ENCODE measurements around the gene IGSF22. TPM values are rescaled to one million over a fixed set of nuclear protein-coding genes. Genes with fewer than 3 reads are reported as not detected.

Gene IGSF22
- total and polyA plus RNA-seq, 2 of the 8 experiments (the other 6 are each of a cell fraction or from before 2014, with no cell fraction given): 0.14 TPM; not detected in 1

GRCh38 chr11:18754308-18754707, 28.3 kb upstream of the IGSF22 start:
- Histone ChIP-seq H3K9me3 (ENCODE audit: insufficient read depth in 2 of 2, low read depth in 1 of 2, low read length in 1 of 2) (no peaks in the 10 kb centered on the region), H2BK20ac (ENCODE audit: low read length) (no peak overlapping the region), H2AFZ (ENCODE audit: low read length) (no peak overlapping the region), H3K9ac (replicated peaks in 1 of 4; ENCODE audit: extremely low read depth in 1 of 4, low read depth in 3 of 4, low read length in 3 of 4) (no peak overlapping the region), H3K27ac (ENCODE audit: low read depth, low read length) (no peak overlapping the region), H3K4me1 (replicated peaks in 1 of 4; ENCODE audit: control insufficient read depth in 3 of 4, insufficient read depth in 4 of 4, low read length in 3 of 4) (peaks cover 0 to 7% (median 3%) of the 10 kb centered on the region in 4 experiments; a peak in 4 of 7 replicates), H4K91ac (replicated peaks; ENCODE audit: insufficient read length, low read length) (no peak overlapping the region), H3K79me2 (ENCODE audit: control insufficient read depth in 1 of 2, insufficient read depth in 2 of 2, low read length in 2 of 2) (no peaks in the 10 kb centered on the region), H3K4me3 (ENCODE audit: extremely low read depth in 1 of 4, insufficient read depth in 2 of 4, low read depth in 3 of 4, low read length in 4 of 4) (no peak overlapping the region), H3K27me3 (replicated peaks in 1 of 4; ENCODE audit: control insufficient read depth in 3 of 4, extremely low read depth in 1 of 4, insufficient read depth in 3 of 4, low read length in 3 of 4) (no peaks in the 10 kb centered on the region), H3K18ac (ENCODE audit: extremely low read depth, low read length) (no peak overlapping the region), H2BK15ac (ENCODE audit: low read length) (no peak overlapping the region), H3K4ac (replicated peaks; ENCODE audit: insufficient read length, low read depth, low read length) (no peak overlapping the region), H4K20me1 (replicated peaks in 1 of 2; ENCODE audit: control insufficient read depth in 1 of 2, insufficient read depth in 2 of 2, low read length in 2 of 2) (no peaks in the 10 kb centered on the region), H2BK120ac (replicated peaks; ENCODE audit: low read depth, low read length) (no peak overlapping the region), H3K79me1 (ENCODE audit: low read depth, low read length) (no peaks in the 10 kb centered on the region), H2BK5ac (ENCODE audit: low read depth, low read length) (no peak overlapping the region), H3K23ac (ENCODE audit: insufficient read length) (no peak overlapping the region), H3K23me2 (ENCODE audit: low read depth, low read length) (no peaks in the 10 kb centered on the region), H2AK5ac (ENCODE audit: low read depth, low read length) (no peak overlapping the region), H3K36me3 (ENCODE audit: control insufficient read depth in 2 of 4, insufficient read depth in 4 of 4, low read length in 3 of 4) (no peaks in the 10 kb centered on the region), H3K56ac (replicated peaks; ENCODE audit: insufficient read length, low read depth, low read length) (no peak overlapping the region), H2BK12ac (ENCODE audit: low read depth, low read length) (no peak overlapping the region), H4K8ac (ENCODE audit: extremely low read depth, insufficient read depth, low read length) (no peak overlapping the region), H3K14ac (ENCODE audit: insufficient read length) (no peak overlapping the region), H4K5ac (ENCODE audit: insufficient read length, low read depth, low read length) (no peak overlapping the region), H3K4me2 (ENCODE audit: insufficient read depth in 1 of 2, low read depth in 2 of 2, low read length in 2 of 2) (no peak overlapping the region)
- CTCF ChIA-PET (ENCODE audit: partially characterized antibody): interaction anchor here (2.3 kb wide), 1 partner anchor 10 kb away, joined by 9 read pairs; no protein-coding TSS in a partner anchor
- POLR2A ChIA-PET (ENCODE audit: partially characterized antibody): no interaction called here
- 57% methylated on average over 5 of the region's 5 CpGs; no CpG with 5 or more reads in 1 of the 2 experiments for WGBS, 2 experiments (ENCODE audit: extremely low coverage in 1 of 2, insufficient coverage in 1 of 2, insufficient read length in 1 of 2, insufficient replicate concordance in 2 of 2, low coverage in 1 of 2, low lambda C conversion rate in 2 of 2, missing lambda C conversion rate in 1 of 2)
- DNase-seq (ENCODE audit: low read depth in 1 of 2, low spot score in 2 of 2): no peak
- FAIRE-seq: no peak
- TF ChIP-seq NRF1 (IDR thresholded peaks at IDR 0.05; ENCODE audit: low read depth, low read length) (no peak), RFX5 (IDR thresholded peaks at IDR 0.05; ENCODE audit: borderline replicate concordance, low read depth, low read length) (no peak), KDM1A (IDR thresholded peaks at IDR 0.05; ENCODE audit: borderline replicate concordance, low read length) (no peak), NANOG (IDR thresholded peaks at IDR 0.05; ENCODE audit: insufficient read depth, low read depth, low read length, poor library complexity, severe bottlenecking) (no peak), TAF1 (IDR thresholded peaks at IDR 0.05; ENCODE audit: low read depth, low read length) (no peak), CBX5 (IDR thresholded peaks at IDR 0.05; ENCODE audit: low read depth, low read length) (no peak), POU5F1 (IDR thresholded peaks at IDR 0.05; ENCODE audit: low read depth, low read length) (no peak), POLR2A (IDR thresholded peaks at IDR 0.05; ENCODE audit: control extremely low read depth in 1 of 2, low read depth in 2 of 2, low read length in 2 of 2) (no peak), E2F6 (IDR thresholded peaks at IDR 0.05) (no peak), EZH2 (IDR thresholded peaks at IDR 0.05; ENCODE audit: low read depth, low read length, severe bottlenecking) (no peak), CEBPB (IDR thresholded peaks at IDR 0.05; ENCODE audit: low read depth, low read length) (no peak)
- TF ChIP-seq, protein P1, sequence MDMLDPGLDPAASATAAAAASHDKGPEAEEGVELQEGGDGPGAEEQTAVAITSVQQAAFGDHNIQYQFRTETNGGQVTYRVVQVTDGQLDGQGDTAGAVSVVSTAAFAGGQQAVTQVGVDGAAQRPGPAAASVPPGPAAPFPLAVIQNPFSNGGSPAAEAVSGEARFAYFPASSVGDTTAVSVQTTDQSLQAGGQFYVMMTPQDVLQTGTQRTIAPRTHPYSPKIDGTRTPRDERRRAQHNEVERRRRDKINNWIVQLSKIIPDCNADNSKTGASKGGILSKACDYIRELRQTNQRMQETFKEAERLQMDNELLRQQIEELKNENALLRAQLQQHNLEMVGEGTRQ (IDR thresholded peaks at IDR 0.05; ENCODE audit: low read length): no peak
